Stimulated activated CD8-positive, alpha-beta memory T cell treated with anti-CD3 and anti-CD28 coated beads, Interleukin-12 subunit alpha, Interleukin-12 subunit beta, amount 100 ng/mL, for 24 hours (primary cell): Measurements from ENCODE around the gene GRK3.

Experiments used
- DNase-seq: peaks from one replicate; pipeline ENCODE4 v3.0.0-alpha.2; 2020; ENCODE audit errors: extremely low read depth

The GRK3 gene

DNA sequence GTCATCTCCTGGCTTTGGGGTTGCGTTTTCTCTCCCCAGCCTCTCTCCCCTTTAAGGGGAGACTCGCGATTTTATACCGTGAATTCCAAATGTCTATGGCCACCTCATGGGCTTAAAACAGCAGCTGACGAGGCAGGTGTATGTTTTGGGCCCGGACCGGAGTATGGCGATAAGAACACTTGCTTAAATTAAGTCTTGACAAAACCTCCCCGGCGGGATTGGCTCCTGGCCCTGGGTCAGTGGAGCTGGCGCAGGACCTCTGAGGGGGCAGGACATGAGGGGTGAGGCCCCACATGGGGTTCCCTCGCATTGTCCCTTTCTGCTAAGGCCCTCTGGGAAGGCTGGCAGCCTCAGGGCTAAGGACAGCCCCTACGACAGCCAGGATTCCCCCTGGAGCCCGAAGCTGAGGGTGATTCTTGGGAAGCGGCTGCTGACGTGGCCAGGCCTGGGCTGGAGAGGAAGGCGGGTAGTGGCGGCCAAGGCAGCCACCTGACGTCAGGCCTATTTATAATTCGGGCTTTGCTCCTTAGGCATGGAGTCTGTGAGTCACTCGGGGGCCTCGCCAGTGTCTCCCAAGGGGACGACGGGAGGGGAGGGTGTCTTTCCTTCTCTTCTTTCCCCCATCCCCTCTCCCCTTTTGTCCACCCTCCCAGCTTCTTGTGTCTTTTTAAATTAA, 190.2 kb downstream of the GRK3 start:
- DNase-seq, result no peak

DNA sequence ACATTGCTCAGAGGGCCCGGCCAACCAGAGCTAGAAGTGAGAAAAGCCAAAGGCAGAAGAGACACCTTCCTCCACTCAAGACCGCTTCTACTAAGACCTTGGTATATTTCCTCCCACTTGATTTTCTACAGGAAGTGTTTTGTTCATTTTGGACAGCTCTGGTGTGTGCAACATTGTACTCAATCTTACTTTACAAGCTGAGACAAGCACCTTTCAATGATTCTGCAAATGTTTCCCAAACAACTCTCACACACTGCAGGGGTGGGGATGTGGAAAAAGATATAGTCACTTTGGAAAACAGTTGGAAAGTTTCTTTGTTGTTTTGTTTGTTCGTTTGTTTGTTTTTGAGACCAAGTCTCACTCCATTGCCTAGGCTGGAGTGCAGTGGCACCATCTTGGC, 193.2 kb downstream of the GRK3 start:
- DNase-seq, result no peak

DNA sequence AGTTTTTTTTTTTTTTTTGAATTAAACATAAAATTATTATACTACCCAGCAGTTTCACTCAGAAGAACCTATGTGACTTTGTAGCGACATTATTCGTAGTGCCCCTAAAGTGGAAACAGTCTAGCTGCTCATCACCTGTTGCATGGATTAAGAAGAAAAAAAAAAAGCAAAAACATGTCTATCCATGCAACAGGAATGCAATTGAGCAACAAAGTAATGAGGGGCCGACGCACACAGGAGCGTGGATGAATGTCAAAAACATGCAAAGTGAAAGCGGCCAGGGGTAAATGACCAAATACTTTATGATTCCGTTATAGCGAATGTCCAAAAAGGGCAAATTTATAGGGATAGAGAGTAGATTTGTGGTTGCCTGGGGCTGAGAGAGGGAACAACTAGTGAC, 193.8 kb downstream of the GRK3 start:
- DNase-seq, result no peak

DNA sequence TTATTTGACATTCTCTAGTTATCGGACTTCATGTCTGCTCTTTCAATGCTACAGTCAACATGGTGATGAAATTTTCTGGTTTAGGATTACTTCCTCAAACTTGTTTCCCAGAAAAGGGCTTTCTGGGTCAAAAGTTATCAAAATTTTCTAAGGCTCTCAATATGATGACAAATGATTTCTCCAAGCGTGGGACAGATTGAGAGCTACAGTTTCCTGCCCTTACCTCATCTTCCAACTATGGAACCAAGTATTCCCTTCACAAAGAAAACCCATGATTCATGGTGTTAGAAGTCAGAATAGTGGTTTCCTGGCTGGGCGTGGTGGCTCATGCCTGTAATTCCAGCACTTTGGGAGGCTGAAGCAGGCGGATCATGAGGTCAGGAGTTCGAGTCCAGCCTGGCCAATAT, 195.4 kb downstream of the GRK3 start:
- DNase-seq, result no peak

DNA sequence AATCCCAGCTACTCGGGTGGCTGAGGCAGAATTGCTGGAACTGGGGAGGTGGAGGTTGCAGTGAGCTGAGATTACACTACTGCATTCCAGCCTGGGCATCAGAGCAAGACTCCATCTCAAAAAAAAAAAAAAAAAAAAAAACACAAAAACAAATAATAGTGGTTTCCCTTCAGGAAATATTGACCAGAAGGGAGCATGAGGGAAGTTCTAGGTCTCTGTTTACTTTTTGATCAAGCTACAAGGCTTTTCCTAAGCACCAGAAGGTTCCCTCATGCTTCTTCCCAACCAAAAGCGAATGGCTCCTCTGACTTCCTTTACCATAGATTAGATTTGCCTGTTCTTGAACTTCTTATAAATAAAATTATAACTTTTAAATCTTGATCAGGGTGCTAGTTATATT, 195.8 kb downstream of the GRK3 start:
- DNase-seq, result no peak

DNA sequence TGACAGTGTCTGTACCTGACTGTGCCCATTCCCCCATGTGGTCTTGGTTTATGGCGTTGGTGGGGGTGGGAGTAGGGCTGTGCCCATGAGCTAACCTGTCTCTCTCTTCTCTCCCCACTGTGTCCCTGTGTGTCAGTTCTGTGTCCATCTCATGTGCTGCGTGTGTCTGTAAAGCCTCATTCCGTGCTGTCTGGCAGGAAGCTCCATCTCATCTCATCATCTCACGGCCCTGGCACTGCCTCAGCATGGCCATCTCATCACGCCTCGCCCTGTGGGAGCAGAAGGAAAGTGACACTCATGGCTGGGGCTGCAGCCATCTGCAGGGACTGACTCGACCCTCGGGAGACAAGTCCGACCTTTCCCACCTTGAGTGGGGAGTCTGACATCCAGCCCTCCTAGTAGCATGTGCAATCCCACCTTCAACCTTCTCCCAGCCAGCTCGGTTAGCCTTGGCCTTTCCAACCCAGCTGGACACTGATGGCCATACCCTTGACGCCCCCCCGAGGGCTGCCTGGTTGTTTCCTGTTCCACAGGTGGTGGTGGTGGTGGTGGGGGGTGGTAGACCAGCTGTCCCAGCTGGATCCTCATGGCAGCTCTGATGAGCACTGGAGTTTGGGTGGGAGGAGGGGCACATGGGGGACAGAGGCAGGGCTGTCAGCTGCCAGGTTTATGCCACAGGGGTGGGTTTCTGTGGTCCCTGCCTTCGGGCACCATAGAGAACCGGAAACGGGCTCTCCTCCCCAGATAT, 196.5 kb downstream of the GRK3 start:
- no peak for DNase-seq

DNA sequence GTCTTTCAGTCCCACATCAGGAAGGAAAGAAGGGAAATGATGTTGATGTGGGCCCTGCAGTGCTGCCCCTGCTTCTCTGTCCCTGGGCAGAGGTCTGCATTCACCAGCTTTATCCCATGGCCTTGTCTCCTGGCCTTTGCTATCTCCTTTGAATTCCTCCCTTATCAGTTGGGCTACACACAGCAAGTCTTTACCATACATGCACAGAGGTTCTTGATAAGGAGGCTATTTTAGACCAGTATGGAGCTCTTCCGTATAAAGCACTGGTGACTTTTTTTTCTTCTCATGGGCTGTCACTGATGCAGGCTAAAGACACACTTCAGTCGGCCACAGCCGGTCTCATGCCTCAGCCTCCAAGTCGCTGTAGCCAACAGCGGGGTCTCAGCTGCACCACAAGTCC, 197.7 kb downstream of the GRK3 start:
- DNase-seq, result no peak

DNA sequence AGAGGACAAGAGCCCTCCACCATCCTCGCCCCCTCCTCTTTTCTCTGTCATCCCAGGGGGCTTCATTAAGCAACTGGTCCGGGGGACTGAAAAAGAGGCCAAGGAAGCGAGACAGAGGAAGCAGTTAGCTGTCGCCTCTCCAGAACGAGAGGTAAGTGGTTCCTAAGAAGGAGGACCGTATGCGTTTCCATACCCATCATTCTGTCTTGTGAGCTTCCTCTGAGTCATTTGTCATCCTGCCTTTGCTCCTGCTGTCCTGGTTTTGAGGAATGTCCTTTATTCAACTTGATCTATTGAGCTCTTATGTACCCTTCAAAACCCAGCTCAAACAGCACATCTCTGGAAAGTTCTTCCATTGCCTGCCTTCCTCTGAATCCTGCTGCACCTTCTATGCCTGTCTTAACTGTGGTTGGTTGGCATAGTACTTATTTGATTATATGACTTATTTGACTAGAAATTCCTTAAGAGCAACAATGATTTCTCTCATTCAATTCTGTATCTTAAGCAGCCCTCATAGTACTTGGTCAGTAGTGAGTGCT, 198.8 kb downstream of the GRK3 start:
- DNase-seq, result no peak

DNA sequence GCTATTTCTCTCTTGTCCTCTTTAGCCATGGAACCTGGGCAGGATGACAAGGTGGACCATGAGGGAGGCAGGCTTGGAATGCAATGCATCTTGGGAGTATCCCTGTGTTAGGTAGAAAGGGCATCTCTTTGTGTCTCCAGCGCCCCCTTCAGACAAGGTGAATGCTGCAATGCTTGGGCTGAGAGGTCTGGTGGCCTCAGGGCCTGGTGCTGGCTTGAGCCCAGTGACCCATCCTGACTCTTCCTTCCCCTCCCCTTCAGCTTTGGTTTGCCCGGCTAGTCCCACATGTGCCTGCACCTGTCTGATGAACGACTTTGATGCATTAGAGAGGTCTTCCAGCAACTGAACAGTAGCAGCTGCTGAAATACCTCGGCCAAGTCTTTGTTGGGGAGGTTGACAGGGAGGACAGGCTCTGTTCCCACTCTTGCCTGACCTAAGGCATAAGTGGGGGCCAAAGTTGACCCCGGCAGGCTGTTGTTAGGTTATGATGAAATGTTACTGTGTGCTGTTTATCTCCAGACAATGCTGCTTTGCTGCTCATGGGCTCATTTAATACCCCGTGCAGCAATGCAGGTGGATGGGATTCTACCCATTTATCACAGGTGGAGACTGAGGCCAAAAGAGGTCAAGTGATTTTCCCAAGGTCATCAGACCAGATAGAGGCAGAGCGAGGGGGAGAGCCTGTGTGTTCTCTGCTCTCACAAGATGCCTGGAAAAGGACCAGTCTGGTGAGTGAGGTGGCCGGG, 200.0 kb downstream of the GRK3 start:
- DNase-seq, result no peak

DNA sequence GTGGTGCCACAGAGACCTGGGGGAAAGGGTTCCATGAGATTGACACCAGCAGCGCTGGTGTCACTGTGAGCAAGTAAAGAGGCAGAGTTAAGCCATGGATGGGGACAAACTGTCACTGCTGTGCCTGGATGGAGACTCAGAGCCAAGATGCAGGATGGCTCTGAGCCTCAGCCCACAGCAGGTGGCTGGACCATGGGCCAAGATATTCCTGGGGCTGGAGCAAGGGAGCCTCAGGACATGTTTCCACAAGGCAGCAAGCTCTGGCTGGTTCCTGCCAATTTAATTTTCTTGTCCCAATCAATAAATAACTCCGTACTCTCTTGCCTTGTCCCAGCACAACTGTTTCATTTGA, 200.5 kb downstream of the GRK3 start:
- DNase-seq, result no peak

DNA sequence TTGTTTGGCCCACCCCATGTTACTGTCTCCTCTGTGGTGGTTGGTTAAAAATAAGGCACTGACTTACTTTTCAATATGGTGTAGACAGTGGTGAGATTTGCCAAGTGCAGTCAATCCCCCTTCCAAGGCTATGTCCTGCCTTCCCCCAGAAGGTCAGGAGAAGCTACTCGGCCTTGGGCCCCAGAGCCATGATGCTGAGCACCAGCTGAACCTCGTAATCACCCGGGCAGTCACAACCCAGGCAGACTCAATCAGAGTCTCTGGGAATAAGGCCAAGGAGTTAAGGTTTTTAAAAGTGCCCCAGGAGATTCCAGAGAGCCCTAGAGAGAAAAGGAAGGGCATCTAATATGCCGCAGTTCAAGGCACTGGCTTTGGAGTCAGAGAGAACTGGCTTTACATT, 201.3 kb downstream of the GRK3 start:
- no peak for DNase-seq

DNA sequence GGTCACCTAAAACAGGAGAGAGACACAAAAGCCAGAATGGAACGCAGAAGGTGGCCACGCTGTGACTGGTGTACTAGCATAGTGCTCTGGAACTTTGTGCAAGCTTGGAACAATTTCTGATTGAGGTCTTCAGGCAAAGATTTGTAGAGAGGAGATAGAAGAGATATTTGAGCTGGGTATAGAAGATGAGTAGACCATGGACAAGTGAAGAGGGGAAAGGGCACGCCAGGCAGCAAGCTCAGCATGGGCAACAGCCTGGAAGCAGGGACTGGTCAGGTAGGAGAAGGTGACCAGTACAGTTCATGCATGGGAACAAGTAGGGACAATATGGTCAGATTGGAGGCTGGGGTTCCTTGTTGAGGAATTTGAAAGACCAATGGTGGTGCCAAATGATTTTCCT, 201.9 kb downstream of the GRK3 start:
- DNase-seq, result no peak

DNA sequence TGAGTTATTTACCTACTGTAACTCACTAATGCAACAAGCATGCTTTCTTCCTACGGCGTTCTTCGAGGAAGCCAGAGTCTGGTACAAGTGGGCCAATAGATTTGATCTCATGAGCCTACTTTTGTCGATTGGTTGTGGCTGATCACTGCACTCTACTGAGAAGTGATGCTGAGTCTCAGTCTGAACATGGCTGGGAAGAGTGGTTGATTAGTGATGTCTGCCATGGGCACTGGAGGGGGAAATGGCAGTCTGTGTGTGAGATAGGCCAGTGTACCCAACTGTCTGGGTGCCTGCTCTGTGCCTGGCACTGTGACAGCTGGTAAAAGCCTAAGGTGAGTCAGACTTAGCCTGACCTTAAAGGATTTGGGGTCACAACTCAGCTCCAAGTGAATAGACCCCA, 205.9 kb downstream of the GRK3 start:
- DNase-seq, result no peak

DNA sequence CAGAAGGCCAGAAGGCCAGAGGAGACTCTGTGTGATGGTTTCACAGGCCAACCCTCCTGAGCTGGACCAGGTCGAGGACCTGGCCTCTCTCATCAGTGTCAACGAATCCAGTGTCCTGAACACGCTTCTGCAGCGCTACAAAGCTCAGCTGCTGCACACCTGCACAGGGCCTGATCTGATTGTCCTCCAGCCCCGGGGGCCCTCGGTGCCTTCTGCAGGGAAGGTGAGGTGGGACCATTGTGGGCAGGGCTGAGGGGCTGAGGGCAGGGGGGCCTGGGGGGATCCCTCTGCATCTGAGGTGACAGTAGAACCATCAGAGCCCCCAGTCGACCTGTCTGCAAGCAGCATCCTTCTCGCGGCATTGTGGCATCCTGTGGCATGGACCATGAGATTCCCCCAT, 207.8 kb downstream of the GRK3 start:
- no peak for DNase-seq

DNA sequence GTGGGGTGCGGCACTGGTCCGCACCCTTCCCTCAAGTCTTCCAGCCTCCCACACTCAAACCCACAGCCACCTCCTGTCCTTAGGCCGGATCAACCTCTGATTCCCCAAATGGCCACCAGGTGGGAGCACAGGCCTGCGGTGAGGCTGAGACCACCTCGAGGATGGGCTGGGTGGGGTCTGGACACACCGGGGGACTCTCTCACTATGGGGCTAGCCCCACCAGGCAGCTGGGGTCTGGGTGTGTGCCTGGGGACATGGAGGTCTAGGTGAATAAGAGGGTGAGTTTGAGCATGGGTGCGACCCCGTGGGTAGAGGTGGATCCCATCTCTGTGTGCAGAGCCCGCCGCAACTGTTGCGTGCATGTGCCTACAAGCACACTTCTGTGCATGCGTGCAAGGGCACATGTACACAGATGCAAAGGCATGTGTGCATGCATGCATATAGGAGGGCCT, 210.1 kb downstream of the GRK3 start:
- no peak for DNase-seq

DNA sequence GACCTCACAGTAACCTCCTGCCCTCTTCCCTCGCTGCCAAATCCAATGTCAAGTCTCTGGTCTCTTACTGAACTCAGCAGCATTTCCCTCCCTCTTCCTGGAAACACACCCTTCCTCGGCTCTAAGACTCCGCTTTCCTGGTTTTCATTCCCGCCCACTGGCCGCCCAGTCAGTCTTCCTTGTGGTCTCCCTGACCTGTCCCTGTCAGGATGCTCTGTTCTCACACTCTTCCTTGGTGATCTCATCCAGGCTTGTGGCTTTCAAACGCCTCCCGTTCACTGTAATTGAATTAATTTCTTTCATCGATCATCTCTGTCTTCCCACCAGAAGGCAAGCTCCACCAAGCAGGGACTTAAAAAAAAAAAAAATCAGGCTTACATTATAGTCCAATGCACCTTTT, 211.1 kb downstream of the GRK3 start:
- no peak for DNase-seq

DNA sequence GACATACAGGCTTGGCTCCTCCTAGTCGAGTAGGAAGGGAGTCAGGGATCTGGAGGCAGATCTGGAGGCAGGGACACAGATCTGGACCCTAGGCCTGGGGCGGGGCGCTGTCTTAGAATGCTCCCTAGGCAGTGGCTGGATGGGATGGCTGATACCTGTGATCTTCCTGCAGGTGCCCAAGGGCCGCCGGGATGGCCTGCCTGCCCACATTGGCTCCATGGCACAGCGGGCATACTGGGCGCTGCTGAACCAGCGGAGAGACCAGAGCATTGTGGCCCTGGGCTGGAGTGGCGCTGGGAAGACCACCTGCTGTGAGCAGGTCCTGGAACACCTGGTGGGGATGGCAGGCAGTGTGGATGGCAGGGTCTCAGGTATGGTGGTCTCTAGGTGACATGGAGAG, 212.9 kb downstream of the GRK3 start:
- DNase-seq, result no peak

DNA sequence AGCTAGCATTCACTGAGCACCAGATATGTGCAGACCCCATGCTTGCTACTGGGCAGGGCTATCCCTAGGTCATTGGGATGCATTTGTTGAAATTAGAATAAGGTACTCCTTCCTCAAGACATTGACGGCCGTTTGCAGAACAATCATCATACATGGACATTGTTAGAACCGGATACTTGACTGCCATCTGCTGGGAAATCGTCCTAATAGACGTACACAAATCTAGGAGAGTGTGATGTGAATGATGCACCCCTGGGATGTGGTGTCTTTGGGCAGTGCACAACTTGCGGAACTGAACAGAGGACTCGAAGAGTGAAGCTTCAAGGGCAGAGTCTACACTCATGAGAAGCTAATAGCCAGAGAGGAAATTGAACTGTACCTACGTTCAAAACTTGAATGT, 213.4 kb downstream of the GRK3 start:
- DNase-seq, result no peak
